DMS114 treated with DMSO at 0.1 percent for 48 hours (cell line): ENCODE measurements around the gene LLGL2.
"Not testable (repeated sequence)": the region's sequence is repeated elsewhere in the genome, so short reads cannot be mapped to it uniquely, and the experiment has no call there.

Source experiments
- DNase-seq: peaks from one replicate; lab custom pipeline; 2025; ENCODE audit not compliant: unreplicated experiment; lab: John Stamatoyannopoulos, UW

LLGL2 gene

DNA sequence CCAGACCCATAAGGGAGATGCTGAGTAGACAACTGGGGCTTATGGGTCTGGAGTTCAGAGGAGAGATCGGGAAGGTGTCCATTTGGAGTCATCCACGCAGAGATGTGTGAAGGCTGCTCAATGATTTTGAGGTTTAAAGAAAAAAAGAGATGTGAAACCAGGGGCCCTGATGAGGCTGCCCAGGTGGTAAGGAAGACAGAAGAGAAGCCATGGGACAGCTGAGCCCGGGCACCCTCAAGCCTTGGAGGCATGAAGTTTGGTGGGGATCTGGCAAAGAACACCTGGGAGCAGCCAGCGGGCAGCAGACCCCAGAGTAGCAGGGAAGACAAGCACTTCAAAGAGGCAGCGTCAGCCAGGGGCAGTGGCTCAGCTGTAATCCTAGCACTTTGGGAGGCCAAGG is 41.3 kb downstream of the LLGL2 start:
- no peak for DNase-seq

DNA sequence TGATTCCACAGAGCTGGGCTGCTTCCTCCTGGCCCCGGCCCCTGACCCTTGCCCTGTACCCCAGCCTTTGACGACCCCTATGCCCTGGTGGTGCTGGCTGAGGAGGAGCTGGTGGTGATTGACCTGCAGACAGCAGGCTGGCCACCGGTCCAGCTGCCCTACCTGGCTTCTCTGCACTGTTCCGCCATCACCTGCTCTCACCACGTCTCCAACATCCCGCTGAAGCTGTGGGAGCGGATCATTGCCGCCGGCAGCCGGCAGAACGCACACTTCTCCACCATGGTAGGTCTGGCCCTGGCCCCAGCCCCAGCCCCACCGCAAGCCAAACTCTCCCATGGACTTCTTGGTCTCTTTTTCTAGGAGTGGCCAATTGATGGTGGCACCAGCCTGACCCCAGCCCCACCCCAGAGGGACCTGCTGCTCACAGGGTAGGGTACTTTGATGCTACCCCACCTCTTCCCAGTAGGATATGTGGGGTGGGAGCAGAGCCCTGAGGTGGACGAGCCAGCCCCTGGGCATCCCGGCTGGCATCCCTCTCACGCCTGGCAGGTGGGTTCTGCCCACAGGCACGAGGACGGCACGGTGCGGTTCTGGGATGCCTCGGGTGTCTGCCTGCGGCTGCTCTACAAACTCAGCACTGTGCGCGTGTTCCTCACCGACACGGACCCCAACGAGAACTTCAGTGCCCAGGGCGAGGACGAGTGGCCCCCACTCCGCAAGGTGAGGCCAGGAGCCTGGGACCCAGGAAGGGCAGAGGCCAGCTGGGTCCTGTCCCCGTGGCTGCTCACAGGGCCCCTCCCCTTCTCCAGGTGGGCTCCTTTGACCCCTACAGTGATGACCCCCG is 43.1 kb downstream of the LLGL2 start:
- DNase-seq, result no peak

DNA sequence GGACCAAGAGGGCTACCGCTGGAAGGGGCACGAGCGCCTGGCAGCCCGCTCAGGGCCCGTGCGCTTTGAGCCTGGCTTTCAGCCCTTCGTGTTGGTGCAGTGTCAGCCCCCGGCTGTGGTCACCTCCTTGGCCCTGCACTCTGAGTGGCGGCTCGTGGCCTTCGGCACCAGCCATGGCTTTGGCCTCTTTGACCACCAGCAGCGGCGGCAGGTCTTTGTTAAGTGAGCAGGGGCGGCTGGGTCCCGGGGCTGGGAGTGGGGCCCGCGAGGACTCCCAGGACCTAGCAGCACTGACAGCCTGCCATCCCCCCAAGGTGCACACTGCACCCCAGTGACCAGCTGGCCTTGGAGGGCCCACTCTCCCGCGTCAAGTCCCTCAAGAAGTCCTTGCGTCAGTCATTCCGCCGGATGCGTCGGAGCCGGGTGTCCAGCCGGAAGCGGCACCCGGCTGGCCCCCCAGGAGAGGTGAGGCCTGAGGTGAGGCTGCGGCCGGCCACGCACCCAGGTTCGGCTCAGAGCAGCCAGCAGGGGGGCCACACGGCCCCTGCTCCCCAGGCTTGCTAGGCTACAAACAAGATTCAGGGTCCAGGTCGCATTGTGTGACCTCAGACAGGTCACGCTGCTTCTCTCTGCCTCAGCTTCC is 44.7 kb downstream of the LLGL2 start:
- DNase-seq, result no peak

DNA sequence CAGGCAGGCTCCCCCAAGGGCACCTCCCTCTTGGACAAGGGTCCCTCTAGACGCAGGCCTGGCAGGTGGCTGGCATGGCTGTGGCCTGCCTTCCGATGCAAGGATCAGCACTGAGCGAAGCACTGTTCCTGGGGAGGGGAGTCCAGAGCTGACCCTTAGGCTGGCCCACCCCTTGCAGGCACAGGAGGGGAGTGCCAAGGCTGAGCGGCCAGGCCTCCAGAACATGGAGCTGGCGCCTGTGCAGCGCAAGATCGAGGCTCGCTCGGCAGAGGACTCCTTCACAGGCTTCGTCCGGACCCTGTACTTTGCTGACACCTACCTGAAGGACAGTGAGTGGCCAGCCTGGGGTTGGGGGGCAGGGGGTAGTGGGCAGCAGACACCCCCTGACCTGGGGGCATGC is 45.3 kb downstream of the LLGL2 start:
- no peak for DNase-seq

DNA sequence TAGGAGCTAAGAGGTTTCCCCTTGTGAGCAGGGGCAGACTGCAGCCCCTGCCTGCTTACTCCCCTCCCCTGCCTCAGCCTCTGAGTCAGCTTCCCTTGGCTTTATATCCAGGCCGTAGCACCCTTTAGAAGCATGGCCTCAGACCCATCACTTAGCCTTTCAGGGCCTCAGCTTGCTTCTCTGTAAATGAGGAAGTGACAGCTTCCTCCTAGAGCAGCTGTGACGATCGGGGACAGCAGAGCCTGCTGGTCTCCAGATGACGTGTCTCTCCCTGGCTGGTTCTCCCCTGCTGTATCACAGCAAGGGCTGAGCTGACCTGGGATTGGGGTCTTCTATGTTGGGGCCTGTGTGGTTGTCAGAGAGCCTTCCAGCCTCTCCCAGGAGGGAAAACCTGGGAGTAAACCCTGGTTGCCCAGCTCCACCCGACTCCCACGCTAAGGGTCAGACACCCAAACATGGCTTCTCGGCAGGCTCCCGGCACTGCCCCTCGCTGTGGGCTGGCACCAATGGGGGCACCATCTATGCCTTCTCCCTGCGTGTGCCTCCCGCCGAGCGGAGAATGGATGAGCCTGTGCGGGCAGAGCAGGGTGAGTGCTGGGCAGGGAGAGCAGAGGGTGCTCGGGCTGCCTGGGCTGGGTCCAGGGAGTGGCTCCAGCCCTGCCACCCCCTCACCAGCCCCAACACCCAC is 45.8 kb downstream of the LLGL2 start:
- no peak for DNase-seq

- DNase-seq, result no peak
Observed at GRCh38 chr17:75571885-75572215, 46.4 kb downstream of the LLGL2 start.

DNA sequence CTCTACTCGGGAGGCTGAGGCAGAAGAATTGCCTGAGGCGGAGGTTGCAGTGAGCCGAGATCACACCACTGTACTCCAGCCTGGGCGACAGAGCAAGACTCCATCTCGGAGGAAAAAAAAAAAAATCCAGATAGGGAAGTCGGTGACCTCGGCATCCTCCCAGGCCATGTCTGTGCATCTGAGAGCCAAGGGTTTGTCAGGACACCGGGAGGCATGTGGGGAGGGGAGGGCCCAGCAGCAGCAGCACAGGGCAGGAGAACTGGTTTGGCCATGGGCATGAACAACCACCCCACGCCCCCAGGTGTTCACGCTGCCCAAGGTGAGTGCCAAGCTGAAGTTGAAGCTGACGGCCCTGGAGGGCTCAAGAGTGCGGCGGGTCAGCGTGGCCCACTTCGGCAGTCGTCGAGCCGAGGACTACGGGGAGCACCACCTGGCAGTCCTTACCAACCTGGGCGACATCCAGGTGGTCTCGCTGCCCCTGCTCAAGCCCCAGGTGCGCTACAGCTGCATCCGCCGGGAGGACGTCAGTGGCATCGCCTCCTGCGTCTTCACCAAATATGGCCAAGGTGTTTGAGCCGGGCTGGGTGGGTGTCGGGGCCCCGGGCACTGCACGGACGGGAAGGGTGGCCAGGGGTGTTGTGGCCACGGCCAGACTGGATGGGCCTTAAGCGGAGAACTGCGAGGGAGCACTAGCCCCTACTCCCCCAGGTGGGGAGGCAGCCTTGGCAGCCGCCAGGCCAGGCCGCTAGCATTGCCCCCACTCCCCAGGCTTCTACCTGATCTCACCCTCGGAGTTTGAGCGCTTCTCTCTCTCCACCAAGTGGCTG is 47.4 kb downstream of the LLGL2 start:
- DNase-seq, result no peak

DNA sequence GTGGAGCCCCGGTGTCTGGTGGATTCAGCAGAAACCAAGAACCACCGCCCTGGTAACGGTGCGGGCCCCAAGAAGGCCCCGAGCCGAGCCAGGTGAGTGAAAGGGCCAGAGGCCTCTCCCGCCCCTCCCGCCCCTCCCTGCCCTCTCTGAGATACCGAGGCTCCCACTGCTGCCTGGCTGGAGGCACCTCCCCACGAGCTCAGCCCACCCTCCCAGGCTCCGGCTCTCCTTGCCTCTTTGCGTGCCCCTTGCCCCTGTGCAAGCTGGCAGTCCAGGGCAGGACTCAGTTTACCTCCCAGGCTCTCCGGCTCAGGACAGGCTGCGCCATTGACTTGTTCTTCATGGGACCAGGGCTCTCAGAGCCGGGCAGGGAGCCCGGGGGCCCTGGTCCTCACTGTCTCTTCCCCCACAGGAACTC is 48.1 kb downstream of the LLGL2 start:
- DNase-seq, result no peak

DNA sequence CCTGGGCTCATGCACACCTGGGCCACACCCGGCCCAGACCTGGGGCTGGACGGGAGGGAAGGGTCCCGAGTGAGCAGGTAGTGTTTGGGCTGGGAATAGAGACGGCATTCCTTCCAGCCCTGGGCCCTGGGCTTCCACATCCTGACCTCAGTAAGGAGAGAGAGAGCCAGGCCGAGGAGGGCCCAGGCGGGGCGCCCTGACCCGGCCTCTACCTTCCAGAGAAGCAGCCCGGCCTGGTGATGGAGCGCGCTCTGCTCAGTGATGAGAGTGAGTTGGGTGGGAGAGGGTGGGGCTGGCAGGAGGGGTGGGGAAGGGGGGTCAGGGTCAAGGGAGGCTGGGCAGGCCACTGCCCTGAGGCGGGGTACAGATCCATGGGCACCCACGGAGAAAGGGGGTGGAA is 48.5 kb downstream of the LLGL2 start:
- DNase-seq, result no peak

- no peak for DNase-seq
Observed at GRCh38 chr17:75574404-75575036, 49.0 kb downstream of the LLGL2 start.

DNA sequence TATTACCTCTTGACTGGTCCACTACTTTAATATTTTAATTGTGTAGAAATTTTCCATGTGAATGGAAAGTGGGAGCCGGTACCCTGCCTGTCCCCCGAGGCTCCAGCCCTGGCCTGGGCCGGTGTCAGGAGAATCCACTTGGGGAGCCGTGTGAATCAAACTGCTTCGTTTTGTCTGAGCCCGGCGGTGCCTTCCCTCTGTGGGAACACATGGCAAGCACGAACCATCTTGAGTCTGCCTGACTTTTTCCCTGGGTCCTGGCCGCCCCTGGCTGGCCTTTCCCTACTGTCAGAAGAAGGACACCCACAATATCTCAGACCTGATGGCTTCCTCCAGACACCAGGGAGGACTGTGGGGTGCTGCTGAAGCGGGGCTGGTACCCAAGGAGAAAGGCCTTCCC is 49.7 kb downstream of the LLGL2 start:
- no peak for DNase-seq

- DNase-seq, result no peak
Observed at GRCh38 chr17:75575728-75576127, 50.2 kb downstream of the LLGL2 start.

- DNase-seq, result no peak
Observed at GRCh38 chr17:75576661-75577060, 51.2 kb downstream of the LLGL2 start.

DNA sequence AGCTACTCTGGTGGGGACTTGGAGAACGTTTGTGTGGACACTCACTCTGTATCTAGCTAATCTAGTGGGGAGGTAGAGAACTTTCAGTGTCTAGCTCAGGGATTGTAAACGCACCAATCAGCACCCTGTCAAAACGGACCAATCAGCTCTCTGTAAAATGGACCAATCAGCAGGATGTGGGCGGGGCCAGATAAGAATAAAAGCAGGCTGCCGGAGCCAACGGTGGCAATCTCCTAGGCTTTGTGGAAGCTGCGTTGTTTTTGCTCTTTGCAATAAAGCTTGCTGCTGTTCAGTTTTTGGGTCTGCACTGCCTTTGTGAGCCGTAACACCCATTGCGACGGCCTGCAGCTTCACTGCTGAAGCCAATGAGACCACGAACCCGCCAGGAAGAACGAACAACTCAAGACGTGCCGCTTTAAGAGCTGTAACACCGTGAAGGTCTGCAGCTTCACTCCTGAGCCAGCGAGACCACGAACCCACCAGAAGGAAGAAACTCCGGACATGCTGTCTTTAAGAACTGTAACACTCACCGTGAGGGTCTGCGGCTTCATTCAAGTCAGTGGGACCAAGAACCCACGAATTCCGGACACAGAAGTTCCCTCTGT is 55.7 kb downstream of the LLGL2 start:
- DNase-seq, result not testable (repeated sequence)

- DNase-seq, result not testable (repeated sequence)
Observed at GRCh38 chr17:75583197-75583596, 57.7 kb downstream of the LLGL2 start.

GRCh38 chr17:75584849-75585175 is 59.3 kb downstream of the LLGL2 start:
- DNase-seq, result no peak

- DNase-seq, result peak; percentile 24
Observed at GRCh38 chr17:75587675-75588595, 62.4 kb downstream of the LLGL2 start, which contains the start of gene MYO15B. Gene MYO15B, plus strand, starts transcription at chr17:75587800. Its CDS starts 258 bp downstream, at chr17:75588058.

- DNase-seq, result no peak
Observed at GRCh38 chr17:75588596-75589011, 63.1 kb downstream of the LLGL2 start.
